Nephron (organoid): Measurements from ENCODE around the gene PCBP3.

Experiments
- H3K27ac Mint-ChIP-seq, 3 experiments: 2 replicates each; pipeline ENCODE4 v1.8.0; 2020; ENCODE audit warnings: mixed read lengths in 3 of 3, mild to moderate bottlenecking in 2 of 3, moderate library complexity in 1 of 3
- H3K27me3 Mint-ChIP-seq: 2 replicates; pipeline ENCODE4 v1.8.0; 2021; ENCODE audit warnings: low read depth, mild to moderate bottlenecking, moderate library complexity, mixed read lengths
- H3K36me3 Mint-ChIP-seq: 2 replicates; pipeline ENCODE4 v1.8.0; 2020; ENCODE audit warnings: low read depth, mixed read lengths
- H3K4me1 Mint-ChIP-seq: 2 replicates; pipeline ENCODE4 v1.8.0; 2020; ENCODE audit warnings: mixed read lengths
- H3K4me3 Mint-ChIP-seq, 3 experiments: 2 replicates each; pipeline ENCODE4 v1.8.0; 2020; ENCODE audit warnings: mild to moderate bottlenecking in 3 of 3, mixed read lengths in 3 of 3, moderate library complexity in 2 of 3
- H3K9me3 Mint-ChIP-seq: 2 replicates; pipeline ENCODE4 v1.8.0; 2020; ENCODE audit warnings: mixed read lengths
- TF ChIP-seq, protein P1 (sequence below), 3 experiments: fragments of 200-600 bp; sonication (generic); IDR thresholded peaks; one replicate each; pipeline ENCODE4 v1.5.0; 2021; ENCODE audit warnings: antibody characterized with exemption in 3 of 3; ENCODE audit not compliant: unreplicated experiment in 3 of 3

The PCBP3 gene

DNA sequence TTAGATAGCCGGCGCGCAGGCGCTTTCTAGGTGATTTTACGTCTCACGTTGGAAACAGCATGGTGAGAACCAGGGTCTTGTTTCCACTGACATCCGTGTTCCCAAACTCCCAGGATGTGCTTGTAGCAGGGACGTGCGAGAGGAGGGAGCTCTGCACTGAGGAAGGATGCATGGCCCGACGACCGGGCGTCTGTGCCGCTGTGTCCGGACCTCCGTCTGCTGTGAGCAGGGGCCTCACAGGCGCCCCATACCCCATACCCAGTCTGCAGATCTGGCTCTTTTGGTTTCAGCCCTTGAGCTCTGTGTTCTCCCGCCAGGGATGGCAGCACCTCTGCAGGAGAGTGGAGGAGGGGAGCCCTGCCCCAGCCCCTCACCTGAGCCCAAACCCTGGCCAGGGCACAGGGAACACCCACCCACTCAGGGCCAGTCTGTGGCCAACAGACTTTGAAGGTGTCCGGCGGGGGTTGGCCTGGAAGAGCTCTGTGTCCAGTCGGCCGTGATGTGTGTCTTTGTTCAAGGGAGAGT is 270.9 kb downstream of the PCBP3 start:
- TF ChIP-seq, protein P1, sequence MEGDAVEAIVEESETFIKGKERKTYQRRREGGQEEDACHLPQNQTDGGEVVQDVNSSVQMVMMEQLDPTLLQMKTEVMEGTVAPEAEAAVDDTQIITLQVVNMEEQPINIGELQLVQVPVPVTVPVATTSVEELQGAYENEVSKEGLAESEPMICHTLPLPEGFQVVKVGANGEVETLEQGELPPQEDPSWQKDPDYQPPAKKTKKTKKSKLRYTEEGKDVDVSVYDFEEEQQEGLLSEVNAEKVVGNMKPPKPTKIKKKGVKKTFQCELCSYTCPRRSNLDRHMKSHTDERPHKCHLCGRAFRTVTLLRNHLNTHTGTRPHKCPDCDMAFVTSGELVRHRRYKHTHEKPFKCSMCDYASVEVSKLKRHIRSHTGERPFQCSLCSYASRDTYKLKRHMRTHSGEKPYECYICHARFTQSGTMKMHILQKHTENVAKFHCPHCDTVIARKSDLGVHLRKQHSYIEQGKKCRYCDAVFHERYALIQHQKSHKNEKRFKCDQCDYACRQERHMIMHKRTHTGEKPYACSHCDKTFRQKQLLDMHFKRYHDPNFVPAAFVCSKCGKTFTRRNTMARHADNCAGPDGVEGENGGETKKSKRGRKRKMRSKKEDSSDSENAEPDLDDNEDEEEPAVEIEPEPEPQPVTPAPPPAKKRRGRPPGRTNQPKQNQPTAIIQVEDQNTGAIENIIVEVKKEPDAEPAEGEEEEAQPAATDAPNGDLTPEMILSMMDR (IDR thresholded peaks at IDR 0.05; ENCODE audit: unreplicated experiment in 3 of 3), result no peak
- Mint-ChIP-seq H3K27ac (no peak overlapping the region), H3K4me1 (peaks cover 19% of the 10 kb centered on the region), H3K4me3 (no peak overlapping the region), H3K27me3 (peaks cover 21% of the 10 kb centered on the region), H3K36me3 (no peaks in the 10 kb centered on the region), H3K9me3 (no peaks in the 10 kb centered on the region)

DNA sequence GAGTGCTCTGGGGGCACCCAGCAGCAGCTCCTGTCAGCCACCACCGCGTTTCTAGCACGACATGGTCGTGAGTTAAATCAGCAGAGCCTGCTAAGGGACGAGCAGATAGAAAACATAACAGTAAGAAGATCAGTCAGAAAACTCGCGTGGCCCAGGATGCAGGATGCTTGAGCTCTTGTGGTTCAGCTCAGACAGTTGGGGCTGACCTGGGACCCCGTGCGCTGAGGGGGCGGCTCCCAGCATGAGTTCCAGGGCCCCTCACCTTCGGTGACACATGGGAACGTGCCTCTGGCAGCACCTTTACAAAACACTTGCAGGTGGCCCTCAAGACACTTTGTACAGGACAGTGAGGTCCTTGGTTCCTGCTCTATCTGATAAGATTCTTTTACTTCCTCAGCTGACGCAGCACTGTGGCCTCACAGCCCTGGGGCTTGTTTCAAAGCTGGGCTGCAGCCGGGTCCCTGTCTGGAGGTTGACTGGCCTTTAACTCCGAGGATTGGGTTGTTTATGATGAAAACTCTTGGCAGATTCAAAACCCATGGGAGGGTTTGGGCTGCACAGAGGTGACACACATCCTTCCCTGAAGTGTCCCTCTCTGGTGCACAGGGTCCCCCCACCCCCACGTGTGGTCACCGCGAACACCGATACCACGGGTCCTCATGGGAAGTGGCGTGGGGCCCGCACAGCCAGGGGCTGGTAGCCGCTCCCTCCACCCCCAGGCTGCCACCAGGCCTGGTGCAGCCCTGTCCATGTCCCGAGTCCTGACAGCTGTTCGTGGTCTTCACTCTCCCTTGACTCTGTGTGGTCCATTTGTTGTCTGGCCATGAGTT is 272.7 kb downstream of the PCBP3 start:
- H3K36me3 Mint-ChIP-seq, result no peaks in the 10 kb centered on the region
- peaks cover 21% of the 10 kb centered on the region for H3K27me3 Mint-ChIP-seq
- TF ChIP-seq, protein P1 (IDR thresholded peaks at IDR 0.05; ENCODE audit: unreplicated experiment in 3 of 3), result no peak
- no peak overlapping the region for H3K27ac Mint-ChIP-seq
- no peak overlapping the region for H3K4me3 Mint-ChIP-seq
- peaks cover 14% of the 10 kb centered on the region for H3K4me1 Mint-ChIP-seq
- H3K9me3 Mint-ChIP-seq, result no peaks in the 10 kb centered on the region

DNA sequence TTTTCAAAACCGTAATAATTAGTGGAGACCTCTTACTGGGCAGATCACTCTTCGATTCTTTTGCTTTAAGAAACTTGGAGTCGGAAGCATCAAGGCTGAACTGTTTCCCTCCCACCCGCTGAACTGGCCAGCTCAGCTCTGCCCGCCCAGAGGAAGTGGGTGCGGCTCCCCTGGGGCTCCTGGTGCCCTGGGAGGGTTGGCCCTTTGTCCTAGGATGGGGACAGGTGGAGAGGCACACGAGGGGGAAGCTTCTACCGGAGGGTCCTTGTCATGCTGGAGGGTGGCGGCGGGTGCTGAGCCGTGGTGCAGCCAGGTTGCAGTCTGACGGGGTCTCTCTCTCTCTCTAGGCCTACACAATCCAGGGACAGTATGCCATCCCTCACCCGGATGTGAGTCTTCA is 273.7 kb downstream of the PCBP3 start:
- Mint-ChIP-seq H3K9me3 (no peaks in the 10 kb centered on the region), H3K4me1 (peaks cover 7% of the 10 kb centered on the region), H3K27ac (no peak overlapping the region), H3K27me3 (peaks cover 13% of the 10 kb centered on the region), H3K36me3 (no peaks in the 10 kb centered on the region), H3K4me3 (no peak overlapping the region)
- TF ChIP-seq, protein P1 (IDR thresholded peaks at IDR 0.05; ENCODE audit: unreplicated experiment in 3 of 3), result no peak

DNA sequence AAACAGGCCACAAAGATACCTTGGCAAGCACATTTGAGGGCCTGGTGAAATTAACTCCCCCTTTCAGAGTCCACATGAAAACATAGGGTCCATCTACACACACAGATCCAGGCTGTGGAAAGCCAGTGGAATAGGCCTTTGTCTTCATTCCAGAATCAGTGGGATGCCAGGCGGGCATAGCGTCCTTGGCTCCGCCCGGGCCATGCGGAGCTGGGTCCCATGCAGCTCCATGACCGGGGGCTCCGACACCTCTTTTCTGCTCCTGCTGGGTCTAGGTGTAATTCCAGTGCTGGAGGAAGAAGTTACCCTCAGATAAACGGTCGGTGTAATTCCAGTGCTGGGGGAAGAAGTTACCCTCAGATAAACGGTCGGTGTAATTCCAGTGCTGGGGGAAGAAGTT is 274.5 kb downstream of the PCBP3 start:
- Mint-ChIP-seq H3K4me3 (no peak overlapping the region), H3K9me3 (no peaks in the 10 kb centered on the region), H3K27ac (no peak overlapping the region), H3K4me1 (peaks cover 6% of the 10 kb centered on the region), H3K27me3 (peaks cover 13% of the 10 kb centered on the region), H3K36me3 (no peaks in the 10 kb centered on the region)
- TF ChIP-seq, protein P1 (IDR thresholded peaks at IDR 0.05; ENCODE audit: unreplicated experiment in 3 of 3), result no peak

DNA sequence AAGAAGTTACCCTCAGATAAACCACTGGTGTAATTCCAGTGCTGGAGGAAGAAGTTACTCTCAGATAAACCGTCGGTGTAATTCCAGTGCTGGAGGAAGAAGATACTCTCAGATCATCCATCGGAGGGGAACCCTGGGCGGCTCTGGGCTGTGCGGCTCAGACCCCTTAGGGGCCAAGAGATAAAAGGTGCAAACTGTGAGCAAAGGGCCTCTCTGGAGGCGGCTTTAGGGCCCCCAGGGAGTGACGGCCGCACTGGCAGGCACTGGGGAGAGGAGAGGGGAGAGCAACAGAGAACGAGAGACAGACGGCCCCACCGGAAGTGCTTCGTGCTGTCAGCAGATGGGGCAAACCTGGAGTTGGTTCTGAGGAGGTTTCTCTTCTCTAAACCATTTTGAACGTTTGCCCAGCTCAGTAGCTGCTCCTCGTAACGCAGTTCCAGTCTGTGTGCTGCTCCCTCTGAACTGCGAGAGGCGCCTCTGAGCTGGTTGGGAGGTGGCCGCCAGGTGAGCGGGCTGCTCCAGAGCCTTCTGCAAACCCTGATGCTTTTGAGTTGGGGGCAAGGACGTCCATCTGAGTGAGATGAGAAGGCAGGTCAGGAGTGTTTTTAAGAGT is 275.4 kb downstream of the PCBP3 start:
- Mint-ChIP-seq H3K4me3 (no peak overlapping the region), H3K36me3 (no peaks in the 10 kb centered on the region), H3K4me1 (peaks cover 6% of the 10 kb centered on the region), H3K9me3 (no peaks in the 10 kb centered on the region), H3K27ac (no peak overlapping the region), H3K27me3 (peaks cover 13% of the 10 kb centered on the region)
- TF ChIP-seq, protein P1 (IDR thresholded peaks at IDR 0.05; ENCODE audit: unreplicated experiment in 3 of 3), result no peak
